Daoy (cell line): ENCODE data around the gene C3. TPM values are rescaled to one million over a fixed set of nuclear protein-coding genes. Genes with fewer than 3 reads are reported as not detected.
"Not testable (repeated sequence)": the region's sequence is repeated elsewhere in the genome, so short reads cannot be mapped to it uniquely, and the experiment has no call there.

Experiments used
- DNase-seq: peaks from one replicate; pipeline ENCODE4 v3.0.0-alpha.2; 2015; ENCODE audit warnings: low read depth
- total RNA-seq: library from RNA; depleted of rRNA; stranded (reverse); fragments of >200 nt; shearing (Covaris generic); gene quantifications from 2 replicates; pipeline ENCODE4 v1.2.3, GENCODE V29; 2014

C3 gene
- total RNA-seq, 1 experiment from 2014 or later, result 7.9 TPM

GRCh38 chr19:6693056-6693471 lies 27.4 kb downstream of the C3 start:
- no peak for DNase-seq

DNA sequence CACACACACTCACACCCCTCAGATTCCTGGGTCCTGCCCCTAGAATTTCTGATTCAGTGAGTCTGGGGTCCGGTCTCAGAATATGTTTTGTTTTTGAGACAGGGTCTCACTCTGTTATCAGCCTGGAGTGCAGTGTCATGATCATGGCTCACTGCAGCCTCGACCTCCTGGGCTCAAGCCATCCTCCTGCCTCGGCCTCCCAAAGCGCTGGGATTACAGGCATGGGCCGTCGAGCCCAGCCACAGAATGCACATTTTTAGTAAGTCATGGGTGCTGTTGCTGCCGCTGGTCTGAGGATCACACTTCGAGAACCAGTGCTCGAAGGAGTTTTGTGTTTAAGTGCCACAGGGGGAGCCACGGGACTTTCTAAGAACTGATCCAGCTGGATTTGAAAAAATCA lies 28.4 kb downstream of the C3 start:
- no peak for DNase-seq

DNA sequence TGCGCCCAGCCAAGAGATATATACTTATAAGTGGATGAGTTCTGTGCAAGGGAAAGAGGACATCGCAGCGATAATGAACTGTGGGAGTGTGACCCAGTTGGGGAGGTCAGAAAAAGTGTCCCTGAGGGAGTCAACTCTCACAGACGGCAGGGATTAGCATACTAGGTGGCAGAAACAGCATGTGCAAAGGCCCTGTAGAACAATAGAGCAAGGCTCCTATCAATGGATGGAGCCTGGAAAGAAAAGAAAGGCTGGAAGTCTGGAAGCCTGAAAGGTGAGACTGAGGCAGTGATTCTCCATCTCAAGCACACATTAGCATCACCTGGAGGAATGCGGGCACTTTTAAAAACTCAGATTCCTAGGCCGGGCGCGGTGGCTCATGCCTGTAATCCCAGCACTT lies 29.1 kb downstream of the C3 start:
- DNase-seq, result no peak

DNA sequence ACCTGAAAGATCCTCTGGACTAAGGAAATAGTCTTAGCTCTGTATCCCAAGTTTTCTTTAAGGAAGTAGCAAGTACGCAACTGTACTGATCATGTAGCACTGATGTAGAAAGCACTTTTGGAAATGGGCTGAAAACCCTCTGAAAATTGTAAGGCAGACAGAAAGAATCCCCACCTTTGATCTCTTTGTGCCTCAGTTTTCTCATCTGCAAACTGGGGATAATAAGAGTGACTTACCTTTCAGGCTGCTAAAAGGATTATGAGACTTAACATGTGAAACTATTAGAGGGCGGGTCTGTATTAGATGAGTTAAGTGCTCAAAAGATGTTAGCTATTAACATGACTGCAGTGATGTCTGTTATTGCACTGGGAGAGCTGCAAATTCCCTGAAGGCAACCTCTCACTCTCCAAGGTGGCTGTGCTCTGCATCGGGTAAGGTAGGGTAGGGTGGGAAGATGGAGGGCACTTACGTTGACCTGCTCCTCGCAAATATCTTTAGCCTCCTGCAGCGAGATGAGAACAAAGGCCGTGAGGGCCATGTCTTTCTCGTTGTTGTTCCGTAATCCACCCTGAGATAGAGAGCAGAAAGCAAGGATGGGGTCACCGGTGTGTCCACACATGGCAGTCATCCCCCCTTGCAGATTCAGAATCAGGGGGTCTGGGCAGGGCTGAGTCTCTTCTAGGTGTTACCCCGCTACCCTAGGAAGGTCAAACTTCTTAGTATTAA lies 30.1 kb downstream of the C3 start:
- DNase-seq, result no peak

GRCh38 chr19:6687114-6687513 lies 33.3 kb downstream of the C3 start:
- no peak for DNase-seq

DNA sequence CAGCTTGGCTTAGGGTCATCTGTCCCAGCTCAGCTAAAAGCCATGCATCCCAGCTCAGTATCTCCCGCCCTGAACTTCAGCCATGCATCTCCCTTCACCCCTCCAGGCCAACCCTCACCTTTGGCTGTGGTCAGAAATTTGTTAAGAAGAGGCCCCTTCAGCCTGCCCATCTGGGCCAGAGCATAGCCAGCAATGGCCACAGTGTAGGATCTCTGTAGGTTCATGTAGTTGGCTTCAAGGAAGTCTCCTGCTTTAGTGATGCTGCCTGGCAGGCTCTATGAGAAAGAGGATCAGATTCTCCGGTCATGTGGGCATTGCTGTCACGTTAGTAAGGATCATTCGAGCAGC lies 33.8 kb downstream of the C3 start:
- DNase-seq, result no peak

GRCh38 chr19:6685962-6686627 lies 34.4 kb downstream of the C3 start:
- DNase-seq, result no peak

- no peak for DNase-seq
These were observed 35.0 kb downstream of the C3 start for GRCh38 chr19:6685482-6685881.

GRCh38 chr19:6683971-6684370 lies 36.5 kb downstream of the C3 start:
- no peak for DNase-seq

DNA sequence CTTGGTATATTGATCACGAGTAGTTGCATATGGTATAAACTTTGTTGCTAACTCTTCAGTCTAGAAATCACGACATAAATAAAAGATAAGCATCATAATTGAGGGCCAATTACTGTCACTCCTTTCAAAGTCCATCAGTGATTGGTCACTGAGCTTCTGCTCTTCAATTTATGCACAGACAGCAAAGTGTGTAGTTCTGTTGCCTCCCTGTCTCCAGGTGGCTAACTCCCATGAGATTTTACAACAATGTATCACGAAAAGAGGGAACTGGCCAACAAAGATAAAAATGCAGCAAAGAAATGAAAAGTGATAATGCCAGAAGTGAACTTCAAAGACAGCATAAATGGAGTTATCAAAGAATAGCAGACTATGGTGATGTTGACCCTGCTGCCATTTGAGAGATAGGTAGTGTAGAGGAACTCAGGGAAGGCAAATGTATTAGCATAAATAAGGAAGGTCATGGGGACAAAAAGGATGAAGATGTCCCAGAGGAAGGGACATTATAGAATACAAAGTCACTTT lies 37.8 kb downstream of the C3 start:
- no peak for DNase-seq

- DNase-seq, result no peak
These were observed 40.3 kb downstream of the C3 start for GRCh38 chr19:6680141-6680540.

- no peak for DNase-seq
These were observed 41.3 kb downstream of the C3 start for GRCh38 chr19:6679139-6679538.

DNA sequence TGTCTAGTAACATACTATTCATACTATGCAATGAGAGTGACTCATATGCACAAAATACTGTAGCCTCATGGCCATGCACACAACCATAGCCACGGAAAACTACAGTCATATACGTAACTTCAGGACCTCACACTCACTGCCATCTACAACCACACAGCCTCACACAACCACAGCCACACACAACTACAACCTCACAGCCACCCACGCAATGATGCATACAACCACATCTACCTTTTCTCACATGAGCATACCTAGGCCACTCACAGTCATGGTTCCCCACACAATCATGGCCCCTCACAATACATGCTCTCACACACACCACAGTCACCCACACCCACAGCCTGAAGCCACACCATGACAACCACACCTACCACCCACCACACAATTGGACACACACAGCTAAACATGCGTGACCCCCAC lies 41.8 kb downstream of the C3 start:
- DNase-seq, result no peak

DNA sequence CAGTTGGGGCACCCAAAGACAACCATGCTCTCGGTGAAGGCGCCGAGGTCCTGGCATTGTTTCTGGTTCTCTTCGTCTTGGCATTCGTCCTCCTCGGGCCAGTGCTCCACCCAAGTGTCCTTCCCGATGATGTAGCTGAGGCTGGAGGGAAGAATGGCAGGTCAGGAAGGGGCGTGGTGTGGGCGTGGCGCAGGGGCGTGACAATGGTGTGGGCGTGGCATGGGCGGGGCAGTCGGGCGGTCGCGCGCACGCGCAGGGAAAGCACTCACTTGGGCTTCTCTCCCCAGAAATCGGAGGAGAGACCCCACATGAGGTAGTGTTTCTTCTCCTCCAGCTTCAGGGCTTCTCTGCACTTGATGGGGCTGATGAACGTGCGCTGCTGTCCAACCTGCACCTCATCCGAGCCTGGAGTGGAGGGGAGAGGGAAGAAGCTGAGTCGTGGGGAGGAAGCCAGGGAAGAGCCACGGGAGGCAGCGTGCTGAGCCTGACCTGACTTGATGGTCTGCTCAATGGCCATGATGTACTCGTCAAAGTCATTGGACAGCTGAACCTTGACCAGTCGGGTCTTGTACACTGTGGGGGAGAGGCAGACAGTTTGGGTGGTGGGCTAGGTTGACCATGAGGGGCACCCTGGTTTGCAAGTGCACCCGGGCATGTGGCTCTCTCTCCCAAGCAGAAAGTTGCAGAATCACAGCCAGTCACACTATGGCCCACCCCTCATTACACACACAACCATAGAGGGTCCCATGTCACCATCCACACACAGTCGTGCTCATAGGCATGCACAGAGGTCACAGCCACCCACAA lies 42.4 kb downstream of the C3 start:
- no peak for DNase-seq

- DNase-seq, result no peak
These were observed 43.0 kb downstream of the C3 start for GRCh38 chr19:6677495-6677882.

DNA sequence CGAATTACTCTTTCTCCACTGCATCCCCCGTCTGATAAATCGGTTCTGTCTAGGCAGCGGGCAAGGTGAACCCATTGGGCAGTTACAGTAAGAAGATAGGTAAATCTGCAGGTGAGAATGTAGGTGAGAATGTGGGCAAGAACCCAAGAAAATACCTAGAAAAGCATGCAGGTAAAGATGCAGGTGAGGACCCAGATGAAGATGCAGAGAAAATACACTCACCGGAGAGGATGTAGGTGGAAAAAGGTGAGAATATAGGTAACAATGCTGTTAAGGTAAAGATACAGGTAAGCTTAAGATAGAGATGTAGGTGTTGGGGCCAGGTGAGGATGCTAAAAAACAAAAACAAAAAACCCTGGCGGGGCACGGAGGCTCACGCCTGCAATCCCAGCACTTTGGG lies 44.2 kb downstream of the C3 start:
- DNase-seq, result no peak

DNA sequence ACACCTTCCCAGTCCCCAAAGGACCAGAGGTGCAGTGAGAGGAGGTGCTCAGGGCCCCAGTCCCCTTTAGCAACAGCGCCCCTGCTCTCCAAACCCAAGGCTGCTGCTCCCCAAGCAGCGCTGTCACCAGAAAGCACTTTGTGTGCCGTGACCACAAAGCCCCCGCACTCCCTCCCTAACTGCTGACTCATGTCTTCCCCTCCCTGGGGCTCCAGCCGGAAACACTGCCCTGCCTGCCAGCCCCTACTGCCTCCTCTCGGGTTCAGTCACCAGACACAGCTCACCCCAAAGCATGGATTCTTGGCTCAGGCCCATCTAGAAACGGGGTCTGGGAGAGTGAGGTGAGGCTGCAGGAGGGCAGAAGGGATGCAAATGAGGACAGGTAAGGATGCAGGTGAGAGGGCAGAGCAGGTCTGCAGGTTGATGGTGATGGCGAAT lies 45.6 kb downstream of the C3 start:
- peak; percentile 93 for DNase-seq

DNA sequence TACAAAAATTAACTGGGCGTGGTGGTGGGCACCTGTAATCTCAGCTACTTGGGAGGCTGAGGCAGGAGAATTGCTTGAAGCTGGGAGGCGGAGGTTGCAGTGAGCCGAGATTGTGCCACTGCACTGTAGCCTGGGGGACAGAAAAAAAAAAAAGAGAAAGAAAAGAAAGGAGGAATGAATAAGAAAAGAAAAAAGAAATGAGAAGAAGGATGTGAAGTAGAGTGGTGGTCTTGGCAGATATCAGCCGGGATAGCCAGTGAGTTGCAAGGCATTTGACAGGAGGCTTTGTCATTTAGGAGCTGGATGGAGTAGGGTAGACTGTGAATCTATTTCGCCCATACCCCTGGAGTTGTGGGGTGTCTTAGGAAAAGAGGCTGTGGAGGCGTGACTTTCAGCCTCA lies 46.0 kb downstream of the C3 start:
- not testable (repeated sequence) for DNase-seq

DNA sequence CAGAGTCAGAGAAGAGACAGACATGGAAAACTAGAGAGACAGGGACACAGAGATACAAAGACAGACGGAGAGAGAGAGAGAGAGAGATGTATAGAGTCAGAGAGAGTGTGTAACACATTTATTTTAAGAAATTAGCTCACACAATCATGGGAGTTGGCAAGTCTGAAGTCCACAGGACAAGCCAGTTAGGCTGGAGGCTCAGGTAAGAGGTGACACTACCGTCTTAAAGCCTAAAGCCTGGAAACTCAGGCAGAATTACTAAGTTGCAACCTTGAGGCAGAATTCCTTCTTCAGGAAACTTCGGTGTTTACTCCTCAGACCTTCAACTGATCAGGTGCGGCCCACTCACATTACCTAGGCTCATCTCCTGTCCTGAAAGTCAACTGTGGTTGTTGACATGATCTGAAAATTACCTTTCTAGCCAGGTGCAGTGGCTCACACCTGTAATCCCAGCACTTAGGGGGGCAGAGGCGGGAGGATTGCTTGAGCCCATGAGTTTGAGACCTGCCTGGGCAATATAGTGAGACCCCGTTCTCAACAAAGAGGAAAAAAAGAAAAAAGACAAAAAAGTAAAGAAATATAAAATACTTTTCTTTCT lies 47.7 kb downstream of the C3 start:
- DNase-seq, result no peak

DNA sequence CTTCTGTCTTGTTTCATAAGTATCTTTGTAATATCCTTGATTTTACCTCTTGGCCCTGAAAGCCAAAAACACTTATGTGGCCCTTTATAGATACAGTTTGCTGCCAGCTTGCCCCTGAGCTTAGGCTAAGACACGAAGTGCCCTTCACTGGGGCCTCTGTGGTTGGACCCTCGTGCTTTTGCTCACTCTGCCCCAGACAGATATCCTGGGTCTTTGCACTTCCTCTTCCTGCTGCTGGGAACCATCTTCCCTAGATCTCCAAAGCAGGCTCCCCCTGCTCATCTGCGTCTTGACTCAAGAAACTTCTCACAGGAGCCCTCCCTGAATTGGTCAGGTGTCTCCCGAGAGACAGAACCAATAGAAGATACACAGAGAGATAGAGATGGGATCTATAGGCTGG lies 48.5 kb downstream of the C3 start:
- no peak for DNase-seq

DNA sequence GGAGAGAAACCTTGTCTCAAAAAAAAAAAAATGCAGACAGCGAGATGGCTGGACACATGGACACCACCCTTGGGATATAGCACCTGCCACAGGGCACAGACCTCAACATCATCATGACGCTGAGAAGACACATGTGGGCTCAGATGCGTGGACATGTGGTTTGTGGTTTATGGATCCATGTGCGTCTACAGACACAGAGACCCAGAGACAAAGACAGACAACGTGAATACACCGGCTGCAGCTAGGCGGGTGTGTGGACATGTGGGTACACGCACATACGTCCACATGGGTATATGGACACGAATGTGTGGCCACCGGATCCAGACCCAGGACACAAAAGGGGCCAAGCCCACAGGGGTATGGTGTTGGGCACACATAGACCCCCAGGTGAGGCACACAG lies 51.8 kb downstream of the C3 start:
- no peak for DNase-seq

DNA sequence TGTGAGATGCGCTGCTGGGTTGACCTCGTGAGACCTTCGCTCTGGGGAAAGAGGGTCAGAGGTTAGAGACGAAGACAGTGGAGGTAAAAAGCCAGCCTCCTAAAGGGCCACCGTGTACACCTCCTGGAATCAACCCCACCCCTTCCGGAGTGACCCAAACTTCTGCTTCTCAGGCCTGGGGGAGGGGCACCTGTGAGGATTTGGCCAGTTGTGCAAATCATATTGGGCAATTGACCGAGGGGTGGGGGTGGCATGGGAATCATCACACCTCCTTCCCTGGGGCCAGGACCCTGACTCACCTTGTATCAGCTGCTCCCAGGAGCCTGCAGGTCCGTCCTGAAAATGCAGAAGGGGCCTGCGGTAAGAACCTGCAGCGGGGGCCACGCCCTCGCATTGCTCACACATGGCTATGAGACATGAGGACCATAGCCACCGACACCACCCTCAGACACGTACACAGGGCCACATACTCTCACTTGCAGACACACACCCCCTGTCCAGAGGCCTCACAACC lies 53.3 kb downstream of the C3 start:
- DNase-seq, result peak; percentile 47
